Skeletal muscle satellite cell (primary cell): ENCODE results near the gene CASP3.

Experiments used
- H3K27me3 ChIP-seq: 2 replicates; pipeline ENCODE4 v1.7.0; 2013; ENCODE audit warnings: low read length; ENCODE audit not compliant: control insufficient read depth, insufficient read depth
- H3K36me3 ChIP-seq: 2 replicates; pipeline ENCODE4 v1.7.0; 2013; ENCODE audit warnings: mild to moderate bottlenecking, control low read depth, low read length; ENCODE audit not compliant: insufficient read depth
- H3K4me1 ChIP-seq: 2 replicates; pipeline ENCODE4 v1.7.0; 2013; ENCODE audit warnings: low read length; ENCODE audit not compliant: control insufficient read depth, insufficient read depth
- H3K4me2 ChIP-seq: 2 replicates; pipeline ENCODE4 v1.7.0; 2013; ENCODE audit warnings: mild to moderate bottlenecking, low read length
- H3K4me3 ChIP-seq: 2 replicates; pipeline ENCODE4 v1.7.0; 2013; ENCODE audit warnings: low read length
- H3K9ac ChIP-seq: 2 replicates; pipeline ENCODE4 v1.7.0; 2013; ENCODE audit warnings: mild to moderate bottlenecking, low read depth, low read length, moderate library complexity
- H3K9me3 ChIP-seq: replicated peaks from 2 replicates; pipeline ENCODE4 v1.7.0; 2013; ENCODE audit warnings: mild to moderate bottlenecking, control low read depth, low read length

CASP3 gene

DNA sequence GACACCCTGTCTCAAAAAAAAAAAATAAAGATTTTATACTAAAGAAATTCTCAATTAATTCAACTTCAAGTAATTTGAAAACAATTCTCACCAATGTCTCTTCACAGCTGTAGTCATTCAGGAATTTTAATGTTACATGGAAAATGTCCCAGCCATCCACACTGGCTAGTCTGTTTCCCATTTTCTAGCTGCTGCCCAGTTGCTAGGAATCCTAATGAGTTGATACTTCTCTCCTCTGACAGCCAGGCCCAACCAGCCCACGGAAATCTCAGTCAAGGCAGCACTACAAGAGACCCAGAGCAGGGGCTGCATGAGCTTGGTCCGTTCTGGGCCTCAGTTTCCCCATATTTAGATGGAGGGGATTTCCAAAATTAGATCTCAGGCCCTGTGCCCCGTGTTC, 59.1 kb downstream of the CASP3 start:
- H3K4me3 ChIP-seq: no peak overlapping the region
- H3K4me1 ChIP-seq: no peaks in the 10 kb centered on the region
- H3K9me3 ChIP-seq: no peaks in the 10 kb centered on the region
- H3K36me3 ChIP-seq: no peaks in the 10 kb centered on the region
- no peak overlapping the region for H3K4me2 ChIP-seq
- H3K27me3 ChIP-seq: peaks cover 12% of the 10 kb centered on the region
- H3K9ac ChIP-seq: no peak overlapping the region

DNA sequence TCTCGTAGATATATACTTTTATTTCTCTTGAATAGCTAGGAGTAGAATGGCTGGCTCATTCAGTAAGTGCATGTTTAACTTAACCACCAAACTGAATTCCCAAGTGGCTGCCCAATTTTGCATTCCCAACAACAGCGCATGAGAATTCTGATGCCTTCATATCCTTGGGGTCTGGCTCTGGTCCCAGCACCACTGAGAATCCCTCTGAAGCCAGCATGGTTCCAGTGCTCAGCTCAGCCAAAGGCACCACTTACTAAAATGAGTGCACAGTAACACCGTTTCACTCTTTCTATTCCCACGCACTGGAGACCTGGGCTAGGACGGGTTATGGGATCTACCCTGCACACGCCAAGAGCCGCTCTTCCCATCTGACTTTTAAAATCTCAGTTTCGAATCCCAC, 60.4 kb downstream of the CASP3 start:
- H3K9ac ChIP-seq: no peak overlapping the region
- no peaks in the 10 kb centered on the region for H3K9me3 ChIP-seq
- H3K4me1 ChIP-seq: no peaks in the 10 kb centered on the region
- H3K4me3 ChIP-seq: no peak overlapping the region
- H3K27me3 ChIP-seq: peaks cover 12% of the 10 kb centered on the region
- H3K4me2 ChIP-seq: no peak overlapping the region
- H3K36me3 ChIP-seq: no peaks in the 10 kb centered on the region

DNA sequence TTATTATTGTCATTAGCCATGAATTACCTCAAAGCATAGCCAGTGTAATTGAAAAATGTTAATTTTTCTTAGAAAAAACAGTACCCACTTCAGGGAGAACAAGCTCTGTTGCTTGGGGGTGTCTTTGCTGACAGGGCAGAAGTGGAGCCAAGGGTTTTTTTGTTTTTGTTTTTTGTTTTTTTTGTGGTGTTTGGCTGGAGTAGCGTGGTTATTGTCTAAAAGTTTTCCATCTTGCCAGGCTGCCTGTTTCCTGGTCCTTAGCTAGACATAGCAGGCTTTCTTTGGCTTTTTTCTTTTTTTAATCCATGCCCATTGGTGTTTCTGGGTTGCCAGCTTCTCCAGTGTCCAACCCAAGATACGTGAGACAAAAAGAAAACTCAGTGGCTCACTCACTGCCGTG, 61.5 kb downstream of the CASP3 start:
- H3K36me3 ChIP-seq: no peaks in the 10 kb centered on the region
- no peak overlapping the region for H3K4me3 ChIP-seq
- no peak overlapping the region for H3K9ac ChIP-seq
- H3K9me3 ChIP-seq: no peaks in the 10 kb centered on the region
- H3K27me3 ChIP-seq: peaks cover 12% of the 10 kb centered on the region
- no peak overlapping the region for H3K4me2 ChIP-seq
- H3K4me1 ChIP-seq: no peaks in the 10 kb centered on the region

DNA sequence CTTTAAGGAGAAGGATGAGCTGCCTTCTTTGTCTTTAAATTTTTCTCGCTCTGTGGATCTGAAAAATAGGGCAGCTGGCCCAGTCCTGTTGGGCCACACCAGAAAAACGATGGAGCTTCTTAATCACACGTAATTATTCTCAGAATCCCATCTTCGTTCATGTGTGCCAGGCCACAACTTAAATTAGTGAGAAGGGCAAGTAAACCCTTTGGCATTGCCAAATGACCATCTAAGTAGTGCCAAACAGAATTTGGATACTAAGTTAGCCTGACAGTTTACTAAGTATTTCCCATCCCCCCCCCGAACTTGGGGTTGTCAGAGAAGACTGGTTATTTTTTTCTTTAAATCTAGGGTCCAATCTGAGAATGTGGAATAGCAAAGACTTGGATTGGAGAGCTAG, 62.0 kb downstream of the CASP3 start:
- no peaks in the 10 kb centered on the region for H3K4me1 ChIP-seq
- H3K27me3 ChIP-seq: peaks cover 12% of the 10 kb centered on the region
- H3K4me3 ChIP-seq: no peak overlapping the region
- H3K4me2 ChIP-seq: no peak overlapping the region
- no peaks in the 10 kb centered on the region for H3K36me3 ChIP-seq
- no peak overlapping the region for H3K9ac ChIP-seq
- no peaks in the 10 kb centered on the region for H3K9me3 ChIP-seq

DNA sequence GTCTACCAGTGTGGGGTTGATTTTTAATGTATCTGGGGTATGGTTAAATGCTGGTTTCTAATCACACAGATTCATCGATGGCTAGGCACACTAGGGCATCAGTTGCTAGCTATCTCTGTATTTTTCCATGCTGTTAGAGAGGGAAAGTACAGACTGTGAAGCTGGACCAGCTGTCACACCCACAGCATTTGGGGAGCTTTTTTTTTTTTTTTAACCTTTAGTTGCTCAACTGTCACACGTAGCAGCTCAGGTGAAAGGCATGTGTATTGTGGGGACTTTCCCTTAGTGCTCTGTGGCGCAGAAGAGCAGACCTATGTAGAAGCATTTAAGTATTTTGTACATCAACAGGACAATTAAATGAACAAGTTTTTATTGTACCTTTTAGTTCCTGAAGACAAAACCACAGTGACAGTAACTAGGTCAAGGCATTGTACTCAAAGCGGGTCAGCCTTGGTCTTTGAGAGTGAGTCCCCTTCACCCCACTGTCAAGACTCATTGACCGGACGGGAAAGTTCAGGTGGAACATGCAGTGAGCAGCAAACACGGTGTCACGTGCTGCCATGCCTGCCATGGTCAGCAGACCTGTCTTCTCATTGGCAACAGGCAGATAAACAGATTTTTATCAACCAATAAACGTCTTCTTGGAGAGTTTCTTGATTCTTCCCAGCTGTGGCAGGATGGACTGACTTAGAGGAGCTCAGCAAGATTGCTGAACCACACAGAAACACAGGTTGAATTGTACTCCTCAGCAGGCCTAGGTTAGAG, 65.3 kb downstream of the CASP3 start:
- H3K4me2 ChIP-seq: no peak overlapping the region
- H3K27me3 ChIP-seq: peaks cover 5% of the 10 kb centered on the region
- H3K4me1 ChIP-seq: no peaks in the 10 kb centered on the region
- no peaks in the 10 kb centered on the region for H3K9me3 ChIP-seq
- no peak overlapping the region for H3K9ac ChIP-seq
- H3K4me3 ChIP-seq: no peak overlapping the region
- H3K36me3 ChIP-seq: no peaks in the 10 kb centered on the region
